ENCODE data around the gene LYRM4.
A peak's percentile ranks its signal among the peaks of the same experiment; 100 is the strongest.

Gene LYRM4

DNA sequence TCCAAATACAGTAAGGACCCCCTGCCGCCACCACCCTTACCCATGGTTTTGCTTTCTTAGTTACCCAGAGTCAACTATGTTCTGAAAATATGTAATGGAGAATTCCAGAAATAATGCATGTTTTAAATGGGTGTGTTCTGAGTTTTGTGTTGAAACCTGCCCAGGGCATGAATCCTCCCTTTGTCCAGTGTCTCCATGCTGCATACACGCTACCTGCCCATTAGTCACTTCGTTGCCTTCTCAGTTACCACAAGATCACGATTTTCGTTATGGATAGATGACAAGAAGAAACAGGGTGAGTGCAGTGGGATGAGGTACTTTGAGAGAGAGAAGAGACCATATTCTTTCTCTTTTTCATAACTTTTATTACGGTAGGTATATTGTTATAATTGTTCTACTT is 11.2 kb upstream of the LYRM4 start:
- Histone ChIP-seq H3K4me1 (no peaks in the 10 kb centered on the region; the same call in 1 of the 2 replicates), H3K27ac (no peak overlapping the region), H3K27me3 (no peaks in the 10 kb centered on the region), H3K9me3 (no peaks in the 10 kb centered on the region), H3K4me2 (no peak overlapping the region), H3K9ac (no peak overlapping the region), H3K4me3 (no peak overlapping the region), H4K20me1 (no peaks in the 10 kb centered on the region), H3K36me3 (no peaks in the 10 kb centered on the region)
- no peak for TF ChIP-seq Cebpa-rat (IDR thresholded peaks at IDR 0.05)

DNA sequence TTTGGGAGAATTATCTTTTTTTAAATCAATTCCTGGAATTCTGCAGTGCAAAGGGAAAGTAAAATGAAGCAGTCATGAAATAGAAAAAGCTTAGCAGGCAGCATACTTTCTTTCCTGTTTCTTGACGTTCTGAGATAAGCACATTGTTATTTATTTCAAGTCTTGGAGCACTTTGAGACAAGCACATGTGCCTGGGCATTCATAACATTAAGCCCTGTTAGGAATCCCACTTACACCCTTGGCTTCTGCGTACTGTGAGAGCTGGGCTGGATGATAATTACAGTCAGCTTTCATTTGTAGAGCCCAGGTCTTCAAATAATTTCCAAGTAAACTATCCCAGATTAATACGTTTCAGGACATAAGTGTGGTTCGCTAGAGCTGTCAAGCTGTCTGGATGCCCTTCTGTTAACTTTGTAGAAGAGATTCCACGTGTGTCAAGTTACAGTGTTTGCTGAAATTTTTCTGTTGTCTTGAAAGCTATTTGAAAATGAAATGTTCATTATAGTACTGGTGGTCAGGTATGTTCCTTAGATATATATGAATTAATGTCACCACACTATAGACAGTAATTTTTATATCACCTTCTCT is 9.4 kb upstream of the LYRM4 start:
- Histone ChIP-seq H3K27me3 (no peaks in the 10 kb centered on the region), H3K36me3 (no peaks in the 10 kb centered on the region), H4K20me1 (no peaks in the 10 kb centered on the region), H3K4me2 (no peak overlapping the region), H3K4me3 (no peak overlapping the region), H3K27ac (no peak overlapping the region), H3K4me1 (no peaks in the 10 kb centered on the region; the same call in 1 of the 2 replicates), H3K9me3 (no peaks in the 10 kb centered on the region), H3K9ac (no peak overlapping the region)
- no peak for TF ChIP-seq Cebpa-rat (IDR thresholded peaks at IDR 0.05)

DNA sequence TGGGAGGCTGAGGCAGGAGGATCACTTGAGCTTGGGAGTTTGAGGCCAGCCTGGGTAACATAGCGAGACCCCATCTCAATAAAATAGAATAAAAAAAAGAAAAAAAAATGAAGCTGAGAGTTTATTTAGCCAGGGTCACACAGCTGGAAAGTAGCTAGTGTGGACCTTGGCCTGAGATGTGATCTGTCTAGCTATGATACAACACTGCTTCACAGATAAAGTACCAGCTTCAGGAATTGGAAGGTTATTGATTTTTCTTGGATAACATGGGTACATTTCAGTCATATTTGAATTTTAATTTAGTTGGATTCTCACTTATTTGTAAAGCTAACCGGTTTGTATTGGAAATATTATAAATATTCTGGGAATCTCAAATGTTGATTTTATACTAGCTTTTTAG is 5.7 kb upstream of the LYRM4 start:
- Histone ChIP-seq H3K4me2 (no peak overlapping the region), H3K27me3 (no peaks in the 10 kb centered on the region), H3K4me3 (no peak overlapping the region), H3K36me3 (no peaks in the 10 kb centered on the region), H3K9me3 (no peaks in the 10 kb centered on the region), H3K27ac (no peak overlapping the region), H4K20me1 (no peaks in the 10 kb centered on the region), H3K4me1 (peaks cover 11% of the 10 kb centered on the region), H3K9ac (no peak overlapping the region)
- no peak for TF ChIP-seq Cebpa-rat (IDR thresholded peaks at IDR 0.05)

DNA sequence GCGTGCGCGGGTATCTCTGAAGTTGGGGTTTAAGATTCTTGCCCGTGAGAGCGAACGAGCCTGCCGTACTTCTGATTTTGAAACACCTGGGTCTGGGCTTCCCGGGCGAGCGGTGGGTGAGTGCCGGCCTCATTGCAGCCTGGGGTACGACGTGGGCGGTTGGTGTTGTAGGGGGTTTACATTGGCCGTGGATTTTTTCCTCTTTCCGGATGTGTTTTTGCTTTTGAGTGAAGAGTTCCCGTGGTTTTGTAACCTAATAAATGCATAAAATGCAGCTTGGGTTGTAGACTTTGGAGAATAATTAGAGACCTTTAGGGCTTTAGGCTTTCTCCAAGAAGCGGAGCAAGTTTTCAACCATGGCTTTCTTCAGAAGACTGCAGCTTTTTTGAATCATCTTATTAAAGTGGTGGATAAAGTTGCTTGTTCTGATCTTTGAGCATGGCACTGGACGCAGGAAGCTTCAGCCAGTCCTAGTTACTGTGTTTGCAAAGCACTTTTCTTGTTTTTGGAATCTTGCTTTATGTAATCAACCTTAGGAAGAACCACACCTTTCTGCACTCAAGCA is 877 bp upstream of the LYRM4 start:
- H3K4me2 ChIP-seq = peak overlapping the region; percentile 82
- no peak for TF ChIP-seq Cebpa-rat (IDR thresholded peaks at IDR 0.05)
- no peaks in the 10 kb centered on the region for H3K27me3 ChIP-seq
- peak overlapping the region; percentile 98 for H3K27ac ChIP-seq
- peaks cover 16% of the 10 kb centered on the region for H3K36me3 ChIP-seq
- peak overlapping the region; percentile 99 for H3K9ac ChIP-seq
- no peaks in the 10 kb centered on the region for H4K20me1 ChIP-seq
- peaks cover 25% of the 10 kb centered on the region for H3K4me1 ChIP-seq
- peak overlapping the region; percentile 75 for H3K4me3 ChIP-seq
- no peaks in the 10 kb centered on the region for H3K9me3 ChIP-seq

DNA sequence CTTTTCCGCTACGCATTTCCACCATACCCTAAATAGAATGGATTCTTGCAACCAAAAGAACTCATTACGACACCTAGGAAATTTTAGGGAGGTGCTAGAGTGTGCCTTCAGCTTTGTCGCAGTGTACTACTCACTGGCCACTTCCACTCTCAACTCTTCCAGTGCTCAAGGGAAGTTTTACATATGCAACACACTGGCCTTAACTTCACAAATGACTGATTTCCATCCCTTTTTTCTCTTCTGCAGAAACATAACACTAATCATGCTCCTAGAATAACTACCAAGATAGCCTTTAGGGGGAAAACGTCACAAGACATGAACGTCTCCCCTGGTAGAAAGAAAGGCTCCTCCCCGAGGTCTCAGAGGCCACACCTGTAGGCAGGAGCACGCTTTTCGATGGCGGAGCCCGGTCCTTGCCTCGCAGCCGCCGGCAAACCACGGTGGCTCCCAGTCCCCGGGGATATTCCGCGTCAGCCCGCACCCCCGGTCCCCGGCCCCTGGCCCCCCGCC is 584 bp downstream of the LYRM4 start:
- TF ChIP-seq Cebpa-rat (IDR thresholded peaks at IDR 0.05) = no peak
- Histone ChIP-seq H4K20me1 (0 out of 2 replicates have a peak, but pooled peaks cover 5% of the 10 kb centered on the region), H3K9ac (peak overlapping the region; percentile 99), H3K4me1 (peaks cover 25% of the 10 kb centered on the region), H3K27ac (peak overlapping the region; percentile 15), H3K4me3 (peak overlapping the region; percentile 75), H3K36me3 (peaks cover 19% of the 10 kb centered on the region), H3K27me3 (no peaks in the 10 kb centered on the region), H3K9me3 (no peaks in the 10 kb centered on the region), H3K4me2 (peak overlapping the region; percentile 86)

DNA sequence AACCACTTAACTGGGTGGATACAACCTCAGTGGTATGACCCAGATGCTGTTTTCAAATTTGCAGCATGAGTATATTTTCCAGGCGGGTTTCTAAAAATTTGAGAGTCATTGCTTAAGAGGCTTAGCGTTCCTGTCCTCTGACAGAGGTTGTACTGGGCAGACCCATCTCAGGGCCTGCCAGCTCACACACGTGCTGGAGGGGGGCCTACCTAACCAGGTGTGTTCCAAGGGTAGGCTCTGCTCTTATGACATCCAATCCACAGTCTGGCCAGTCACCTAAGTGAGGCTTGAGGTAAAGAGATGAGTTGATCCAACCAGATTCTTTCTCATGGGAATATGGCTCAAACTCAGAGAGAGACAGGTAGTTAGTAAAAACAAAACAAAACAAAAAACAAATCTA is 1.3 kb downstream of the LYRM4 start:
- peak overlapping the region; percentile 75 for H3K4me3 ChIP-seq
- peak overlapping the region; percentile 86 for H3K4me2 ChIP-seq
- no peak overlapping the region for H3K27ac ChIP-seq
- 0 out of 2 replicates have a peak, but pooled peaks cover 12% of the 10 kb centered on the region for H4K20me1 ChIP-seq
- H3K27me3 ChIP-seq = no peaks in the 10 kb centered on the region
- peak overlapping the region; percentile 99; the same call in 1 of the 2 replicates for H3K9ac ChIP-seq
- H3K36me3 ChIP-seq = peaks cover 26% of the 10 kb centered on the region
- no peak for TF ChIP-seq Cebpa-rat (IDR thresholded peaks at IDR 0.05)
- H3K9me3 ChIP-seq = no peaks in the 10 kb centered on the region
- H3K4me1 ChIP-seq = peaks cover 25% of the 10 kb centered on the region

DNA sequence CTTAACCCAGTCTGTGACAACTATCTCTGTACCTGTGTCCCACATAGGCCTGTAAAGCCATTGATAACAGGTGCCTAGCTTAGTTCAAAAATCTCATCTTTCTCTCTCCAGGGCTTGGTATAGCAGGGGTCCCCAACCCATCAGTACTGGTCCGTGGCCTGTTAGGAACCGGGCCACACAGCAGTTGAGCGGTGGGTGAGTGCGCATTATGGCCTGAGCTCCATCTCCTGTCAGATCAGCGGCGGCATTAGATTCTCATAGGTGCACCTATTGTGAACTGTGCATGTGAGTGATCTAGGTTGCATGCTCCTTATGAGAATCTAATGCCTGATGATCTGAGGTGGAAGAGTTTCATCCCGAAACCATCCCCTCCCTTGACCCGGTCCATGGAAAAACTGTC is 3.4 kb downstream of the LYRM4 start:
- H3K4me3 ChIP-seq = no peak overlapping the region
- peaks cover 18% of the 10 kb centered on the region for H3K4me1 ChIP-seq
- H4K20me1 ChIP-seq = peaks cover 20% of the 10 kb centered on the region
- peaks cover 42% of the 10 kb centered on the region for H3K36me3 ChIP-seq
- TF ChIP-seq Cebpa-rat (IDR thresholded peaks at IDR 0.05) = no peak
- H3K9ac ChIP-seq = no peak overlapping the region
- H3K4me2 ChIP-seq = no peak overlapping the region
- H3K27ac ChIP-seq = no peak overlapping the region
- H3K27me3 ChIP-seq = no peaks in the 10 kb centered on the region
- H3K9me3 ChIP-seq = no peaks in the 10 kb centered on the region

GRCh38 chr6:5256952-5257351 is 3.8 kb downstream of the LYRM4 start:
- no peak overlapping the region for H3K4me2 ChIP-seq
- peaks cover 14% of the 10 kb centered on the region for H3K4me1 ChIP-seq
- no peak overlapping the region for H3K27ac ChIP-seq
- peaks cover 25% of the 10 kb centered on the region for H4K20me1 ChIP-seq
- H3K4me3 ChIP-seq = no peak overlapping the region
- H3K9ac ChIP-seq = no peak overlapping the region
- H3K27me3 ChIP-seq = no peaks in the 10 kb centered on the region
- H3K9me3 ChIP-seq = no peaks in the 10 kb centered on the region
- TF ChIP-seq Cebpa-rat (IDR thresholded peaks at IDR 0.05) = no peak
- H3K36me3 ChIP-seq = peaks cover 47% of the 10 kb centered on the region

DNA sequence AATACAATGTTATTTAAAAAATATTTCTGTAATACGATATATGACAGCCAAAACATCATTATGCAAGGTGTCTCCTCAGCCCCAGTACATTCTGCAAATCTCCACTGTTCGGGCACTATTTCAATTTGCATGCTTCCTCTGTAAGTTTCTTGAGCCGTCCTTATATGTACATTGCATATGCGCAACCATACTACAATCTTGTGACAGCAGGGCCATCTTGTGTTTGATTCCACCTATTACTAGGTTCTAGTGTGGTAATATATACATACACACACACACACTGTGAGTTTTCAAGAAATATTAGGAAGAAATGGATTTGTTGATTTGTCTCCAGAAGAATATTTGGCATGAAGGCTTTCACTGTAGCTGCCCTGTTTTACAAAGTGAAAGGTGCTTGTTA is 9.8 kb downstream of the LYRM4 start:
- no peaks in the 10 kb centered on the region for H3K9me3 ChIP-seq

DNA sequence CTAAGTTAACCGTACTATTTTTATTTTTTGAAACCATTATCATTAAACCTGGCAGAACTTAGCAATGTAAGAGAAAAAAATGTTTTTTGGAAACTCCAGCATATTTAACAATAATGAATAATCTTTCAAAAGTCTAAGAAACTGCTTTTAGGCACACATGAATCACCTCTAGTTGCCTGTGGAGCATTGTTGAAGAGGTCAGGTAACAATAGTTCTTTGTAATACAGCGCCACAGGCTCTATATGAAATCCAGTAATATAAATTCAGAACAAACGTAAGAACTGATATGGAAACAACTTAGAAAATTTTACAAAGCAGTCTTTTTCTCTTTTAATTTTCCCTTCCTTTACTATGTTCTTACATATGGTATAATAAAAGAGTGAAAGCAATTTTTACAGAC is 10.3 kb downstream of the LYRM4 start:
- Histone ChIP-seq H3K27ac (no peak overlapping the region), H3K27me3 (no peaks in the 10 kb centered on the region), H3K9ac (no peak overlapping the region), H3K36me3 (peaks cover 36% of the 10 kb centered on the region; the same call in 1 of the 2 replicates), H3K4me2 (no peak overlapping the region), H4K20me1 (peaks cover 61% of the 10 kb centered on the region), H3K9me3 (no peaks in the 10 kb centered on the region), H3K4me3 (no peak overlapping the region), H3K4me1 (no peaks in the 10 kb centered on the region)
- TF ChIP-seq Cebpa-rat (IDR thresholded peaks at IDR 0.05) = no peak

More for the DNA sequence above, 9.8 kb downstream of the LYRM4 start:
- no peak overlapping the region for H3K4me3 ChIP-seq
- H3K9ac ChIP-seq = no peak overlapping the region
- peaks cover 36% of the 10 kb centered on the region; the same call in 1 of the 2 replicates for H3K36me3 ChIP-seq
- TF ChIP-seq Cebpa-rat (IDR thresholded peaks at IDR 0.05) = no peak
- H3K27ac ChIP-seq = no peak overlapping the region
- no peaks in the 10 kb centered on the region for H3K4me1 ChIP-seq
- H3K27me3 ChIP-seq = no peaks in the 10 kb centered on the region
- H4K20me1 ChIP-seq = peaks cover 62% of the 10 kb centered on the region
- H3K4me2 ChIP-seq = no peak overlapping the region

Measured in BLaER1 (cell line).